NCI-H2081 (cell line): ENCODE data around the gene RARS1.
"Not testable (repeated sequence)": the region's sequence is repeated elsewhere in the genome, so short reads cannot be mapped to it uniquely, and the experiment has no call there.

ENCODE experiments used
- DNase-seq, 2 experiments: peaks; one replicate each; lab custom pipeline; 2025; lab: John Stamatoyannopoulos, UW

The RARS1 gene

GRCh38 chr5:168481330-168481788 lies 4.9 kb upstream of the RARS1 start:
- DNase-seq, result no peak

- DNase-seq, result no peak
Observed at GRCh38 chr5:168482361-168482760, 3.9 kb upstream of the RARS1 start.

GRCh38 chr5:168489059-168489458 lies 2.8 kb downstream of the RARS1 start:
- DNase-seq, result no peak

- DNase-seq, result no peak
Observed at GRCh38 chr5:168494057-168494555, 7.8 kb downstream of the RARS1 start.

GRCh38 chr5:168502563-168503237 lies 16.4 kb downstream of the RARS1 start:
- DNase-seq, result no peak

- DNase-seq, result no peak
Observed at GRCh38 chr5:168513861-168514428, 27.7 kb downstream of the RARS1 start.

GRCh38 chr5:168525856-168526255 lies 39.6 kb downstream of the RARS1 start:
- no peak for DNase-seq

- no peak for DNase-seq
Observed at GRCh38 chr5:168527756-168528295, 41.6 kb downstream of the RARS1 start.

GRCh38 chr5:168528521-168529373 lies 42.5 kb downstream of the RARS1 start, which contains the start of gene FBLL1:
TSS of gene FBLL1 (plus strand) at chr5:168529305. CDS start at chr5:168529505, 200 bp downstream.
- DNase-seq, result peak; percentile 22 to 45

- peak in 1 of 2 experiments; percentile 5 for DNase-seq
Observed at GRCh38 chr5:168529374-168530234, 43.3 kb downstream of the RARS1 start.

- no peak for DNase-seq
Observed at GRCh38 chr5:168530621-168531150, 44.4 kb downstream of the RARS1 start.

- no peak for DNase-seq
Observed at GRCh38 chr5:168531191-168531590, 44.9 kb downstream of the RARS1 start.

- DNase-seq, result peak in 1 of 2 experiments; percentile 6
Observed at GRCh38 chr5:168531987-168532864, 46.0 kb downstream of the RARS1 start.

GRCh38 chr5:168534351-168534750 lies 48.1 kb downstream of the RARS1 start:
- not testable (repeated sequence) for DNase-seq

- no peak for DNase-seq
Observed at GRCh38 chr5:168537176-168537575, 50.9 kb downstream of the RARS1 start.

- DNase-seq, result no peak
Observed at GRCh38 chr5:168549554-168549953, 63.3 kb downstream of the RARS1 start.

GRCh38 chr5:168550656-168551055 lies 64.4 kb downstream of the RARS1 start:
- no peak for DNase-seq

- DNase-seq, result no peak
Observed at GRCh38 chr5:168552146-168552545, 65.9 kb downstream of the RARS1 start.

- no peak for DNase-seq
Observed at GRCh38 chr5:168553377-168554130, 67.3 kb downstream of the RARS1 start.
